ENCODE results near the gene ICOSLG.
"Not testable (repeated sequence)": the region's sequence is repeated elsewhere in the genome, so short reads cannot be mapped to it uniquely, and the experiment has no call there.

- not testable (repeated sequence) for TF ChIP-seq CTCF, EZH2phosphoT487 (IDR thresholded peaks at IDR 0.05; ENCODE audit: low read length)
These were observed at the start of gene ICOSLG for GRCh38 chr21:44240842-44241241.

Data from MM.1S (cell line).